ENCODE data around the gene SSR1. TPM values are rescaled to one million over a fixed set of nuclear protein-coding genes. Genes with fewer than 3 reads are reported as not detected.
A peak's percentile ranks its signal among the peaks of the same experiment; 100 is the strongest.

SSR1 gene
- total RNA-seq, 5 donors from 2014 or later (not counting 1 experiment from before 2014, with no cell fraction given), result 75.7 to 111 (median 100) TPM

DNA sequence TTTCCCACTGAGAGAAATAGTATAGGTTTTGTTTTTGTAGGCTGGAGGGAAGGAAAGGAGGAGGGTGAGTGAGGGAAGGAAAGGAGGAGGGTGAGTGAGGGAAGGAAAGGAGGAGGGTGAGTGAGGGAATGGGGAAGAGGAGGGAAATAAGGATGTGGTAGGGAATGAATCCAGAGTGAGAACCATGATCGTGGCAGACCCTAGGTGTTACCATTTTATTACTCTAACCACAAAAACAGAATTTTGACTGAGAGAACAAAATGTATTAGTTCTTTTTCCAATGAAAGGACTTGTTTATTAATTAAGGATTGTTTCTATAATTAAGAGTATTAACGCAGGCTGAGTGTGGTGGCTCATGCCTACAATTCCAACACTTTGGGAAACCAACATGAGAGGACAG, 16.4 kb downstream of the SSR1 start:
- no peaks in the 10 kb centered on the region for H3K9me3 Mint-ChIP-seq
- no peak for DNase-seq
- H3K27ac ChIP-seq (ENCODE audit: low read length), result no peak overlapping the region
- no peak for ATAC-seq (replicated peaks in 1 of 4)
- H3K9me3 ChIP-seq, result no peaks in the 10 kb centered on the region
- H3K4me3 Mint-ChIP-seq, result no peak overlapping the region
- POLR2A ChIA-PET, result interaction anchor here in 1 of 2 donors (0.5 kb wide), 1 partner anchor 1932 kb away, joined by 4 read pairs; no protein-coding TSS in a partner anchor
- H3K4me3 ChIP-seq (ENCODE audit: control insufficient read depth in 1 of 2, extremely low read depth in 1 of 2, low read length in 1 of 2), result no peak overlapping the region
- peaks cover 5 to 81% of the 10 kb centered on the region in 2 donors for H3K36me3 ChIP-seq (ENCODE audit: control insufficient read depth in 2 of 2, extremely low read depth in 1 of 2, insufficient read depth in 1 of 2, low read length in 1 of 2)
- H3K4me1 Mint-ChIP-seq, result peaks cover 7 to 18% (median 16%) of the 10 kb centered on the region in 3 donors
- CTCF ChIA-PET, result interaction anchor here (0.7 to 0.8 kb wide), 3 partner anchors 10 to 814 kb away, joined by 3 to 5 read pairs (median 4); no protein-coding TSS in a partner anchor
- WGBS (ENCODE audit: insufficient coverage), result no CpG with 5 or more reads among the region's 2 CpGs
- no peaks in the 10 kb centered on the region for H3K27me3 ChIP-seq (replicated peaks in 1 of 2; ENCODE audit: control insufficient read depth in 2 of 2, extremely low read depth in 1 of 2, insufficient read depth in 2 of 2, low read length in 1 of 2)
- H3K27me3 Mint-ChIP-seq, result no peaks in the 10 kb centered on the region
- H3K4me1 ChIP-seq (ENCODE audit: control insufficient read depth in 1 of 2, extremely low read depth in 1 of 2, insufficient read depth in 2 of 2, low read length in 2 of 2), result no peaks in the 10 kb centered on the region
- no peak overlapping the region for H3K27ac Mint-ChIP-seq
- H3K36me3 Mint-ChIP-seq, result peaks cover 55% of the 10 kb centered on the region

DNA sequence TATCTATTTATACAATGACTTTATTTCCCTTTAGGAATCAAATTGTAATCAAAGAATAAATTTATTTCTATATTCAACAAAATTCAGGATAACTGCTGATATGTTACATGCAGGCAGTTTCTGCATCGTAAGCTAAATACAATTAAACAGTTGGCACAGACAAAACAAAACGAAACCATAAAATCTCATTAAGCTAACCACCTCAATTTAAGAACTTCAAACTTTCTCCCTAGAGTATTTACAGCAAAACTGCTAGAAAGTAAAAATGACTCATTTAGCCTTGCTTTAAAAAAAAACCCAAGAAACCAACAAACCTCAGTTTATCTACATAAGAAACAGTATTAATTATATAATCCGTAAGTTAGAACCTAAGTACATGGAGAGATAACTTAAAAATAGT, 17.1 kb downstream of the SSR1 start:
- ATAC-seq (replicated peaks in 1 of 4) (no peak), DNase-seq (no peak)
- H3K4me3 Mint-ChIP-seq, result no peak overlapping the region
- Histone ChIP-seq H3K27ac (ENCODE audit: low read length) (no peak overlapping the region), H3K4me3 (ENCODE audit: control insufficient read depth in 1 of 2, extremely low read depth in 1 of 2, low read length in 1 of 2) (no peak overlapping the region), H3K27me3 (replicated peaks in 1 of 2; ENCODE audit: control insufficient read depth in 2 of 2, extremely low read depth in 1 of 2, insufficient read depth in 2 of 2, low read length in 1 of 2) (no peaks in the 10 kb centered on the region), H3K4me1 (ENCODE audit: control insufficient read depth in 1 of 2, extremely low read depth in 1 of 2, insufficient read depth in 2 of 2, low read length in 2 of 2) (no peaks in the 10 kb centered on the region), H3K9me3 (no peaks in the 10 kb centered on the region), H3K36me3 (ENCODE audit: control insufficient read depth in 2 of 2, extremely low read depth in 1 of 2, insufficient read depth in 1 of 2, low read length in 1 of 2) (peaks cover 5 to 80% of the 10 kb centered on the region in 2 donors)
- no peaks in the 10 kb centered on the region for H3K9me3 Mint-ChIP-seq
- H3K27me3 Mint-ChIP-seq, result no peaks in the 10 kb centered on the region
- no CpG with 5 or more reads among the region's 3 CpGs for WGBS (ENCODE audit: insufficient coverage)
- POLR2A ChIA-PET, result interaction anchor here in 1 of 2 donors (0.5 to 0.6 kb wide), 2 partner anchors 8 to 243 kb away, joined by 3 to 9 read pairs; no protein-coding TSS in a partner anchor
- no peak overlapping the region for H3K27ac Mint-ChIP-seq
- CTCF ChIA-PET, result interaction anchor here in 1 of 2 donors (0.5 to 0.7 kb wide), 2 partner anchors 581 to 814 kb away, joined by 3 to 5 read pairs; no protein-coding TSS in a partner anchor
- peaks cover 4 to 13% (median 12%) of the 10 kb centered on the region in 3 donors for H3K4me1 Mint-ChIP-seq
- H3K36me3 Mint-ChIP-seq, result peaks cover 48% of the 10 kb centered on the region

DNA sequence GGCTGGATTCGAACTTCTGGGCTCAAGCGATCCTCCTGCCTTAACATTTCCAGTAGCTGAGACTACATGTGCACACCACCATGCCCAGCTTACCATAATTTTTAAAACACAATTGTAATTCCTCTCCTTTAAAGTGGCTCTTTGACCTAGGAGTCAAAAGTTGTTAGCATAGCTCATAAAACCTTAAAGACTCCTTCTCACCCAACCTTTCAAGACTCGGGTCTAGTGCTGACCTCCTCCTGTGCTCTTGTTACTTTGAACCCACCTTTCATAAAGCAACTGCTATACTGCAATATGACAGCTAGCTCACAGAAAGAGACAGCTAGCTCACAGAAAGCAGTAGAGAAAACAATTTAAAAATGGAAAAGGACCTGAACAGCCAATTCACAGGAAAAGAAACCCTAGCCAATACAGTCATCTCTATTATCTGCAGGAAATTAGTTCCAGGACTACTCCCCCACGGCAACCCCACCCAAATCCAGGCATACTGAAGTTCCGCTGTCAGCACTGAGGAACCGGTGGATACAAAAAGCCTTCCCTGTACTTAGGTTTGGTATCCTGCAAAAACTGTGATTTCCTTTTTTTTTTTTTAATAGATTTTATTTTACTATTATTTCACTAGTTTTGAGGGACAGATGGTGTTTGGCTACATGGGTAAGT, 20.3 kb downstream of the SSR1 start:
- no peak for ATAC-seq (replicated peaks in 1 of 4)
- no peak for DNase-seq
- WGBS (ENCODE audit: insufficient coverage), result no CpG with 5 or more reads among the region's 6 CpGs
- H3K36me3 Mint-ChIP-seq, result peaks cover 49% of the 10 kb centered on the region
- no peak overlapping the region for H3K27ac ChIP-seq (ENCODE audit: low read length)
- H3K9me3 ChIP-seq, result no peaks in the 10 kb centered on the region
- H3K27me3 ChIP-seq (replicated peaks in 1 of 2; ENCODE audit: control insufficient read depth in 2 of 2, extremely low read depth in 1 of 2, insufficient read depth in 2 of 2, low read length in 1 of 2), result no peaks in the 10 kb centered on the region
- CTCF ChIA-PET, result interaction anchor here (0.5 to 1.0 kb wide), 3 partner anchors 15 to 19 kb away, joined by 3 to 4 read pairs (median 3); no protein-coding TSS in a partner anchor
- H3K9me3 Mint-ChIP-seq, result no peaks in the 10 kb centered on the region
- POLR2A ChIA-PET, result interaction anchor here in 1 of 2 donors (0.5 kb wide), 1 partner anchor 19 kb away, joined by 5 read pairs; no protein-coding TSS in a partner anchor
- peaks cover 5 to 83% of the 10 kb centered on the region in 2 donors for H3K36me3 ChIP-seq (ENCODE audit: control insufficient read depth in 2 of 2, extremely low read depth in 1 of 2, insufficient read depth in 1 of 2, low read length in 1 of 2)
- no peaks in the 10 kb centered on the region for H3K4me1 ChIP-seq (ENCODE audit: control insufficient read depth in 1 of 2, extremely low read depth in 1 of 2, insufficient read depth in 2 of 2, low read length in 2 of 2)
- peaks cover 0 to 2% (median 2%) of the 10 kb centered on the region in 3 donors for H3K4me1 Mint-ChIP-seq
- no peak overlapping the region for H3K4me3 Mint-ChIP-seq
- no peak overlapping the region for H3K27ac Mint-ChIP-seq
- H3K27me3 Mint-ChIP-seq, result no peaks in the 10 kb centered on the region
- H3K4me3 ChIP-seq (ENCODE audit: control insufficient read depth in 1 of 2, extremely low read depth in 1 of 2, low read length in 1 of 2), result no peak overlapping the region

DNA sequence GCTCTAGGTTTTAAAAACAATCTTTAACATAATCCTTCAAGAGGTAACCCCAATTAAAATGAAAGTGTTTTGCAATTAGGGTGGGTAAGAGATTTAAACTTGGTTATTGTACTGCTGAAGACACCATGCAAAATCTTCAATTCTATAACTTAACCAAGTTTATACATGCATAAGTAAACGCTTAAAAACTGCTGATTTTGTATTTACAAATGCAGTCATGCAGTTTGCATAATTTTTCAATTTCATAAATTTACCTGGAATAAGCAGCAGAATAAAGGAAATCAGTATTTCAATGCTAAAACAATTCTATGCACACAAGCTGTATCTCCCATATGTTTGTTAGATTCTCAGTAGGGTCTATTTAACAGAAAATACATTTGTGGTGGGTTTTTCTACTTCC, 22.9 kb downstream of the SSR1 start:
- no peak for ATAC-seq (replicated peaks in 1 of 4)
- H3K36me3 Mint-ChIP-seq, result peaks cover 58% of the 10 kb centered on the region
- no peak for DNase-seq
- H3K27ac Mint-ChIP-seq, result peak overlapping the region in 1 of 2 donors; percentile 8
- Histone ChIP-seq H3K4me3 (ENCODE audit: control insufficient read depth in 1 of 2, extremely low read depth in 1 of 2, low read length in 1 of 2) (no peak overlapping the region), H3K27ac (ENCODE audit: low read length) (no peak overlapping the region), H3K27me3 (replicated peaks in 1 of 2; ENCODE audit: control insufficient read depth in 2 of 2, extremely low read depth in 1 of 2, insufficient read depth in 2 of 2, low read length in 1 of 2) (no peaks in the 10 kb centered on the region), H3K36me3 (ENCODE audit: control insufficient read depth in 2 of 2, extremely low read depth in 1 of 2, insufficient read depth in 1 of 2, low read length in 1 of 2) (peaks cover 0 to 80% of the 10 kb centered on the region in 2 donors), H3K9me3 (no peaks in the 10 kb centered on the region), H3K4me1 (ENCODE audit: control insufficient read depth in 1 of 2, extremely low read depth in 1 of 2, insufficient read depth in 2 of 2, low read length in 2 of 2) (no peaks in the 10 kb centered on the region)
- H3K27me3 Mint-ChIP-seq, result no peaks in the 10 kb centered on the region
- no peaks in the 10 kb centered on the region for H3K9me3 Mint-ChIP-seq
- POLR2A ChIA-PET, result no interaction called here
- H3K4me1 Mint-ChIP-seq, result peaks cover 0 to 4% (median 0%) of the 10 kb centered on the region in 3 donors
- no peak overlapping the region for H3K4me3 Mint-ChIP-seq
- CTCF ChIA-PET, result interaction anchor here in 1 of 2 donors (1.2 kb wide), 1 partner anchor 15 kb away, joined by 3 read pairs; no protein-coding TSS in a partner anchor
- no CpG with 5 or more reads among the region's 1 CpG for WGBS (ENCODE audit: insufficient coverage)

DNA sequence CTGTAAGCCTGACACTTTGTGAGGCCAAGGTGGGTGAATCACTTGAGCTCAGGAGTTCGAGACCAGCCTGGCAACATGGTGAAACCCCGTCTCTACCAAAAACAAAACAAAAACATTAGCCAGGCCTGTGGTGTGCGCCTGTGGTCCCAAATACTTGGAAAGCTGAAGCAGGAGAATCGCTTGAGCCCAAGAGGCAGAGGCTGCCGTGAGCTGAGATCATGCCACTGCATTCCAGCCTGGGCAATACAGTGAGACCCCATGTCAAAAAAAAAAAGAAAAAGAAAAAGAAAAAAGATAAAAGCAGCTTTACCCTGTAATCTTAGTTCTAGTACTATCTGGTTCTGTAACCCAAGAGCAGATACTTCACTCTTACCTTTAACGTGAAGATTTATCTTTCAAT, 27.6 kb downstream of the SSR1 start:
- ChIA-PET CTCF (interaction anchor here (0.6 to 1.6 kb wide), 4 partner anchors 10 to 329 kb away, joined by 3 to 5 read pairs (median 4); no protein-coding TSS in a partner anchor), POLR2A (no interaction called here)
- Histone ChIP-seq H3K27me3 (replicated peaks in 1 of 2; ENCODE audit: control insufficient read depth in 2 of 2, extremely low read depth in 1 of 2, insufficient read depth in 2 of 2, low read length in 1 of 2) (no peaks in the 10 kb centered on the region), H3K9me3 (no peaks in the 10 kb centered on the region), H3K36me3 (ENCODE audit: control insufficient read depth in 2 of 2, extremely low read depth in 1 of 2, insufficient read depth in 1 of 2, low read length in 1 of 2) (peaks cover 0 to 54% of the 10 kb centered on the region in 2 donors), H3K4me3 (ENCODE audit: control insufficient read depth in 1 of 2, extremely low read depth in 1 of 2, low read length in 1 of 2) (no peak overlapping the region), H3K4me1 (ENCODE audit: control insufficient read depth in 1 of 2, extremely low read depth in 1 of 2, insufficient read depth in 2 of 2, low read length in 2 of 2) (peaks cover 6 to 9% of the 10 kb centered on the region in 2 experiments), H3K27ac (ENCODE audit: low read length) (no peak overlapping the region)
- Mint-ChIP-seq H3K27me3 (no peaks in the 10 kb centered on the region), H3K4me3 (no peak overlapping the region), H3K36me3 (peaks cover 48% of the 10 kb centered on the region), H3K27ac (no peak overlapping the region), H3K4me1 (peaks cover 20 to 30% (median 21%) of the 10 kb centered on the region in 3 donors), H3K9me3 (no peaks in the 10 kb centered on the region)
- no CpG with 5 or more reads among the region's 6 CpGs for WGBS (ENCODE audit: insufficient coverage)
- no peak for DNase-seq
- no peak for ATAC-seq (replicated peaks in 1 of 4)

DNA sequence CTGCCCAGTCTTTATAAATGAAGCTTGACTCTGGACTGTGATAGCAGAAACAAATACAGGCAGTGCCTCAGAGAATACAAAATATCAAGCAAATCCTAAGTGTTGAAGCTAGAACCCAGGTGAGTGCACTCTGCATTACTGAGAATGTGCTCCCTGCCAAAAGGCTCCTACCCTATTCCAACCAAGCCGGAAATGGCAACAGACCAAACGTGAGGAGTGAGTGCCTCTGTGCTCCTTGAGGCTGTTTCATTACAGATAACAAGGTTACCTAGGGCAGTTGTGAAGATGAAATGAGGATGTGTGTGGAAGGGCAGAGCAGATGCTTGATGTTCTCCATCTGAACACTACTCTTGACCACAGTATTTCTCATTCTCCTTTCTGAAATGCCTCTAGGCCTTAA, 29.3 kb downstream of the SSR1 start:
- WGBS (ENCODE audit: insufficient coverage), result no CpG with 5 or more reads among the region's 2 CpGs
- no peak for DNase-seq
- Mint-ChIP-seq H3K27me3 (no peaks in the 10 kb centered on the region), H3K27ac (peak overlapping the region in 1 of 2 donors; percentile 30), H3K9me3 (no peaks in the 10 kb centered on the region), H3K4me1 (peaks cover 20 to 30% (median 21%) of the 10 kb centered on the region in 3 donors), H3K36me3 (peaks cover 32% of the 10 kb centered on the region), H3K4me3 (no peak overlapping the region)
- POLR2A ChIA-PET, result no interaction called here
- peaks cover 0 to 37% of the 10 kb centered on the region in 2 donors for H3K36me3 ChIP-seq (ENCODE audit: control insufficient read depth in 2 of 2, extremely low read depth in 1 of 2, insufficient read depth in 1 of 2, low read length in 1 of 2)
- no peaks in the 10 kb centered on the region for H3K27me3 ChIP-seq (replicated peaks in 1 of 2; ENCODE audit: control insufficient read depth in 2 of 2, extremely low read depth in 1 of 2, insufficient read depth in 2 of 2, low read length in 1 of 2)
- no peaks in the 10 kb centered on the region for H3K9me3 ChIP-seq
- no peak for ATAC-seq (replicated peaks in 1 of 4)
- CTCF ChIA-PET, result interaction anchor here (0.6 to 1.2 kb wide), 3 partner anchors 9 to 331 kb away, joined by 3 to 4 read pairs (median 3); no protein-coding TSS in a partner anchor
- H3K27ac ChIP-seq (ENCODE audit: low read length), result no peak overlapping the region
- peaks cover 6 to 9% of the 10 kb centered on the region in 2 experiments for H3K4me1 ChIP-seq (ENCODE audit: control insufficient read depth in 1 of 2, extremely low read depth in 1 of 2, insufficient read depth in 2 of 2, low read length in 2 of 2)
- no peak overlapping the region for H3K4me3 ChIP-seq (ENCODE audit: control insufficient read depth in 1 of 2, extremely low read depth in 1 of 2, low read length in 1 of 2)
